Panc1 (cell line): ENCODE measurements around the gene WNT9A. TPM values are rescaled to one million over a fixed set of nuclear protein-coding genes. Genes with fewer than 3 reads are reported as not detected.

Source experiments
- ATAC-seq: fragments of 200-7000 bp; cut with Tn5 transposase; 2 replicates; pipeline ENCODE4 v1.9.1; 2020; ENCODE audit warnings: mild to moderate bottlenecking, moderate library complexity
- BruUV-seq: library from RNA; stranded (reverse); fragments of 400-500 nt; replicated peaks from 2 replicates; lab custom pipeline; 2021; lab: Mats Ljungman, UMichigan
- CTCF ChIA-PET: fragments of 300-600 bp; sonication (Branson Sonifier 250); formaldehyde crosslinking; loops from one replicate; lab custom pipeline; 2022; ENCODE audit warnings: antibody characterized with exemption; lab: Charles Lee
- POLR2A ChIA-PET: fragments of 300-600 bp; sonication (Branson Sonifier 250); formaldehyde crosslinking; loops from one replicate; lab custom pipeline; 2022; ENCODE audit warnings: antibody characterized with exemption; lab: Charles Lee
- DNase-seq: peaks from one replicate; pipeline ENCODE4 v3.0.0-alpha.2; 2010; ENCODE audit warnings: low read depth, low spot score
- H3K27ac ChIP-seq: 2 replicates; pipeline ENCODE4 v1.5.1; 2011; ENCODE audit warnings: mild to moderate bottlenecking, low read length, inconsistent platforms
- H3K27me3 ChIP-seq: fragments of 200-500 bp; sonication (Bioruptor generic); 2 replicates; pipeline ENCODE4 v1.6.0; 2014; ENCODE audit warnings: low read length, inconsistent platforms; ENCODE audit not compliant: control insufficient read depth, insufficient read depth
- H3K36me3 ChIP-seq: fragments of 200-500 bp; sonication (Bioruptor generic); 2 replicates; pipeline ENCODE4 v1.5.1; 2014; ENCODE audit warnings: inconsistent platforms, mild to moderate bottlenecking, low read length, moderate library complexity; ENCODE audit not compliant: control insufficient read depth, insufficient read depth
- H3K4me1 ChIP-seq: 2 replicates; pipeline ENCODE4 v1.5.1; 2011; ENCODE audit warnings: inconsistent platforms, mild to moderate bottlenecking, low read length, moderate library complexity; ENCODE audit not compliant: control insufficient read depth, insufficient read depth
- H3K4me3 ChIP-seq, 2 experiments: 2 replicates each; pipeline ENCODE4 v1.5.1; 2011 to 2012; ENCODE audit warnings: low read depth in 2 of 2, low read length in 2 of 2, mild to moderate bottlenecking in 2 of 2, inconsistent platforms in 1 of 2, moderate library complexity in 1 of 2
- H3K9me3 ChIP-seq: fragments of 200-500 bp; sonication (Bioruptor generic); 2 replicates; pipeline ENCODE4 v1.5.1; 2014; ENCODE audit warnings: low read depth, mild to moderate bottlenecking, inconsistent platforms, low read length, moderate library complexity; ENCODE audit not compliant: control insufficient read depth, insufficient read depth
- POLR2AphosphoS5 ChIP-seq: IDR thresholded peaks from 2 replicates; pipeline ENCODE4 v1.6.1; 2012; ENCODE audit warnings: mild to moderate bottlenecking, low read depth, low read length, moderate library complexity
- SIN3A ChIP-seq: IDR thresholded peaks from 2 replicates; pipeline ENCODE4 v1.6.1; 2012; ENCODE audit warnings: low read depth, mild to moderate bottlenecking, low read length, moderate library complexity, borderline replicate concordance; ENCODE audit not compliant: insufficient read depth
- TCF7L2 ChIP-seq: IDR thresholded peaks from 2 replicates; pipeline ENCODE4 v1.6.1; 2011; ENCODE audit warnings: mild to moderate bottlenecking, low read depth, low read length, inconsistent platforms
- in situ Hi-C: cut with HindIII; loops from 2 replicates; pipeline ENCODE4 v1.10.0; 2016; ENCODE audit warnings: low sequenced_read_pairs, low pct_unique_long_range_greater_than_20kb
- intact Hi-C: fragments of 100-400 bp; cut with micrococcal nuclease; formaldehyde crosslinking; loops from one replicate; pipeline ENCODE4 v1.10.0; 2022; ENCODE audit not compliant: unreplicated experiment
- total RNA-seq: library from RNA; stranded (reverse); gene quantifications from one replicate; pipeline ENCODE4 v1.2.1, GENCODE V29; 2021; ENCODE audit not compliant: unreplicated experiment
- TF ChIP-seq, protein P1 (sequence below), 2 experiments: IDR thresholded peaks; 2 replicates each; pipeline ENCODE4 v1.6.1; 2011 to 2012; ENCODE audit warnings: low read depth in 2 of 2, control low read depth in 1 of 2, low read length in 1 of 2, mild to moderate bottlenecking in 1 of 2, moderate library complexity in 1 of 2; ENCODE audit not compliant: insufficient read depth in 1 of 2
- TF ChIP-seq, protein P2 (sequence below): fragments of 450-650 bp; IDR thresholded peaks from 2 replicates; pipeline ENCODE4 v1.5.1; 2017; ENCODE audit warnings: mild to moderate bottlenecking

The WNT9A gene
- total RNA-seq, 1 experiment from 2014 or later: 26.5 TPM

DNA sequence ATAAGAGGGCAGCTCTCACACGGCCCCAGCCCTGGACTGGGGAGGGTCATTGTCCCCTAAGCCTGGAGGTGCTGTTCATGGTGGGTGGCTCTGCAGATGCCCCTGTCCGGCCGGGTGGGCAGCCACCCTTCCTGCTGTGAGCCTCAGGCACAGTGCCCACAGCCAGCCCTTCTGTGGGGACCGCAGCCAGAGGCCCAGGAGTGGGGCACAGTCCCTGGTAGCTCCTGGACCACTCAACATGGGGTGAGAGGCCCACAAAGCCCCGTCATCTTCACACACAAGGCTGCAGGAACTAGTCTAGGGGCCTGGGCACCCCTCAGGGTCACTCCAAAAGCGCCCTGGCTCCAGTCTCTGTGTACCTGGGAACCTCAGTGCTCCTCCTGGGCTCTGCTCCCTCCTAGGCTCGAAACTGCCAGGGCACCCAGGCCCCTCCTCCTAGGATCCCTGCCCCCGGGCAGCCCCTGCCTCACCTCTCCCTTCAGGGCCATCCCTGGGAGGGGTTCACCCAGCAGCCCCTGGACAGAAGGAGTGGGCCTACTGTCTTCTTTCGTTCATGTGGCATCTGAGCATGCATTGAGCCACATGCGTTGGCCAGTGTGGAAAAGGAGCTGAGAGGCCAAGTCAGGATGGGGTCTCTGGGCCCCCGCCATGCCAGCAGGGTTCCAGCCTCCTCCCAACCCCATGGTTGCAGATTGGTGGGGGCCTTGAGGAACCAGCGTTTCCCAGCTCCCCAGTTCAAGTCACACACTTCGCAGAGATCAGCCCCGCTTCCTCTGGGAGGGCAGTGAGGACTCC is 43.0 kb downstream of the WNT9A start:
- no peaks in the 10 kb centered on the region for H3K27me3 ChIP-seq
- BruUV-seq: no TSS peak
- H3K9me3 ChIP-seq: no peaks in the 10 kb centered on the region
- no peaks in the 10 kb centered on the region for H3K36me3 ChIP-seq
- in situ Hi-C loops: no loop called here
- H3K4me1 ChIP-seq: no peaks in the 10 kb centered on the region; the same call in 1 of the 2 replicates
- CTCF ChIA-PET: no interaction called here
- ATAC-seq: no peak
- intact Hi-C loops: no loop called here
- no peak for DNase-seq
- H3K27ac ChIP-seq: no peak overlapping the region
- POLR2A ChIA-PET: interaction anchor here (0.6 kb wide), 1 partner anchor 41 kb away, joined by 3 read pairs; no protein-coding TSS in a partner anchor
- TF ChIP-seq SIN3A: no peak
- no peak for TF ChIP-seq TCF7L2
- TF ChIP-seq, protein P1, sequence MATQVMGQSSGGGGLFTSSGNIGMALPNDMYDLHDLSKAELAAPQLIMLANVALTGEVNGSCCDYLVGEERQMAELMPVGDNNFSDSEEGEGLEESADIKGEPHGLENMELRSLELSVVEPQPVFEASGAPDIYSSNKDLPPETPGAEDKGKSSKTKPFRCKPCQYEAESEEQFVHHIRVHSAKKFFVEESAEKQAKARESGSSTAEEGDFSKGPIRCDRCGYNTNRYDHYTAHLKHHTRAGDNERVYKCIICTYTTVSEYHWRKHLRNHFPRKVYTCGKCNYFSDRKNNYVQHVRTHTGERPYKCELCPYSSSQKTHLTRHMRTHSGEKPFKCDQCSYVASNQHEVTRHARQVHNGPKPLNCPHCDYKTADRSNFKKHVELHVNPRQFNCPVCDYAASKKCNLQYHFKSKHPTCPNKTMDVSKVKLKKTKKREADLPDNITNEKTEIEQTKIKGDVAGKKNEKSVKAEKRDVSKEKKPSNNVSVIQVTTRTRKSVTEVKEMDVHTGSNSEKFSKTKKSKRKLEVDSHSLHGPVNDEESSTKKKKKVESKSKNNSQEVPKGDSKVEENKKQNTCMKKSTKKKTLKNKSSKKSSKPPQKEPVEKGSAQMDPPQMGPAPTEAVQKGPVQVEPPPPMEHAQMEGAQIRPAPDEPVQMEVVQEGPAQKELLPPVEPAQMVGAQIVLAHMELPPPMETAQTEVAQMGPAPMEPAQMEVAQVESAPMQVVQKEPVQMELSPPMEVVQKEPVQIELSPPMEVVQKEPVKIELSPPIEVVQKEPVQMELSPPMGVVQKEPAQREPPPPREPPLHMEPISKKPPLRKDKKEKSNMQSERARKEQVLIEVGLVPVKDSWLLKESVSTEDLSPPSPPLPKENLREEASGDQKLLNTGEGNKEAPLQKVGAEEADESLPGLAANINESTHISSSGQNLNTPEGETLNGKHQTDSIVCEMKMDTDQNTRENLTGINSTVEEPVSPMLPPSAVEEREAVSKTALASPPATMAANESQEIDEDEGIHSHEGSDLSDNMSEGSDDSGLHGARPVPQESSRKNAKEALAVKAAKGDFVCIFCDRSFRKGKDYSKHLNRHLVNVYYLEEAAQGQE (IDR thresholded peaks at IDR 0.05; ENCODE audit: insufficient read depth in 1 of 2, low read depth in 2 of 2, low read length in 1 of 2): no peak
- TF ChIP-seq, protein P2, sequence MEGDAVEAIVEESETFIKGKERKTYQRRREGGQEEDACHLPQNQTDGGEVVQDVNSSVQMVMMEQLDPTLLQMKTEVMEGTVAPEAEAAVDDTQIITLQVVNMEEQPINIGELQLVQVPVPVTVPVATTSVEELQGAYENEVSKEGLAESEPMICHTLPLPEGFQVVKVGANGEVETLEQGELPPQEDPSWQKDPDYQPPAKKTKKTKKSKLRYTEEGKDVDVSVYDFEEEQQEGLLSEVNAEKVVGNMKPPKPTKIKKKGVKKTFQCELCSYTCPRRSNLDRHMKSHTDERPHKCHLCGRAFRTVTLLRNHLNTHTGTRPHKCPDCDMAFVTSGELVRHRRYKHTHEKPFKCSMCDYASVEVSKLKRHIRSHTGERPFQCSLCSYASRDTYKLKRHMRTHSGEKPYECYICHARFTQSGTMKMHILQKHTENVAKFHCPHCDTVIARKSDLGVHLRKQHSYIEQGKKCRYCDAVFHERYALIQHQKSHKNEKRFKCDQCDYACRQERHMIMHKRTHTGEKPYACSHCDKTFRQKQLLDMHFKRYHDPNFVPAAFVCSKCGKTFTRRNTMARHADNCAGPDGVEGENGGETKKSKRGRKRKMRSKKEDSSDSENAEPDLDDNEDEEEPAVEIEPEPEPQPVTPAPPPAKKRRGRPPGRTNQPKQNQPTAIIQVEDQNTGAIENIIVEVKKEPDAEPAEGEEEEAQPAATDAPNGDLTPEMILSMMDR: no peak
- no peak for TF ChIP-seq POLR2AphosphoS5
- no peak overlapping the region for H3K4me3 ChIP-seq

DNA sequence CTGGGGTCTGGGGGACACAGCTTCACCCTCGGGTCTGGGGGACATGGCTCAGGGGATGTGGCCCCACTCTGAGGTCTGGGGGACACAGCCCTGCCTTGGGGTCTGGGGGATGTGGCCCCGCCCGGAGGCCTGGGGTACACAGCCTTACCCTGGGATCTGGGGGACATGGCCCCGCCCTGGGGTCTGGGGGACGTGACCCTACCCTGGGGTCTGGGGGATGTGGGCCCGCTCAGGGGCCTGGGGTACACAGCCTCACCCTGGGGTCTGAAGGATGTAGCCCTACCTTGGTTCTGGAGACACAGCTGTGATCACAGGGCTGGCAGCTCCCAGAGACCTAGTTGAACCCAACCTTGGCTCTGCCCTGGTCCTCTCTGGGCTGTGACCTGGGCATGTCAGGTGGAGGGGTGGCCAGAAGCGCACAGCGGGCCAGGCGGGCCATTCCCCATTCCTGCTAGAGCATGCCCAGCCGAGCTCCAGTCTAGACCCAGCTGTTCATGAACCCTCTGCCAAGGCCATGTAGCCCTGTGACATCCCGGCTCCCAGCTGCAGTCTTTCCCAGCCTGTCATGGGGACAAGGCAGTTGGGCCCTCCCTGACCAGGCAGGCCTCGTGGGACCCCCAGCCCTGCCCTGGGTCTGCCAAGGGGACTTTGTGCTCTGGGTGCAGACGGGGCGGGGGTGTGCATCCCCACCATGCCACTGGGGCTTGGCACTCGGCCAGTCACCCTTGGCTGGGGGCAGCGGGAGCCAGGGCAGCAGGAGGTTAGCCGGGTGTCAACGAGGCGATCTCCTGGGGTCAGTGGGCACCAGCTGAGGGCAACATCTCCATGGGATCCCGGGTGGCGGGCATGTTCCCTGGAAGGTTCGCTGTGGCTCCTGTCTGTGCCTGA is 43.9 kb downstream of the WNT9A start:
- CTCF ChIA-PET: no interaction called here
- BruUV-seq: no TSS peak
- in situ Hi-C loops: no loop called here

More for the DNA sequence above, 43.9 kb downstream of the WNT9A start:
- Histone ChIP-seq H3K36me3 (no peaks in the 10 kb centered on the region), H3K9me3 (no peaks in the 10 kb centered on the region), H3K27ac (no peak overlapping the region), H3K27me3 (no peaks in the 10 kb centered on the region), H3K4me1 (no peaks in the 10 kb centered on the region; the same call in 1 of the 2 replicates), H3K4me3 (no peak overlapping the region)
- no peak for DNase-seq
- TF ChIP-seq, protein P2: no peak
- TF ChIP-seq SIN3A: no peak
- TF ChIP-seq, protein P1 (IDR thresholded peaks at IDR 0.05; ENCODE audit: insufficient read depth in 1 of 2, low read depth in 2 of 2, low read length in 1 of 2): no peak
- POLR2A ChIA-PET: no interaction called here
- no peak for ATAC-seq
- intact Hi-C loops: no loop called here
